Stimulated activated CD4-positive, alpha-beta T cell treated with anti-CD3 and anti-CD28 coated beads, Interleukin-1b, Interleukin-23, amount 100 ng/mL, for 4 hours (primary cell): Measurements from ENCODE around the gene SIGLEC6.

ENCODE experiments used
- DNase-seq, 2 donors: peaks; one replicate each; pipeline ENCODE4 v3.0.0-alpha.2; 2020; ENCODE audit warnings: low read depth in 2 of 2

The SIGLEC6 gene

DNA sequence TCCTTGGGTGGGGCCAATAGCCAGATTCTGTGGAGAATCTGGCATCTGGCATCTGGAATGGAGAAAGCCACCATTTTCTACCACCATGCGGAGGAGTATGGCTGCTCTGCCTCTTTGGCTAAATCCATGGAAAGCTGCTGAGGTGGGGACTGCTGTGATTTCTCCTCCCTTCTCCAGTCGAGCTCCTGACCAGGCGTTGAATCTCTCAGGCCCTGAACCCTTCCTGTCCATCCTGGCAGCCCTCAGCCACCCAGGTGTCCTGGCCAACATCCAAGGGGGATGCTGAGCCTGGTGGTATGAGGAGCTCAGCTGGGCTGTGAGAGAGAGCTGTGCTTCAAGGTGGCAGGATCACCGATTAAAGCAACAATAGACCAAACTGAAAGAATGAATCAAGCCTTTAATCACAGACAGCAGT, 17.4 kb upstream of the SIGLEC6 start:
- DNase-seq: no peak

- no peak for DNase-seq
Observed at GRCh38 chr19:51548213-51548651, 16.8 kb upstream of the SIGLEC6 start.

- DNase-seq: no peak
Observed at GRCh38 chr19:51547397-51548212, 16.1 kb upstream of the SIGLEC6 start.

GRCh38 chr19:51546650-51547396, 15.4 kb upstream of the SIGLEC6 start:
- no peak for DNase-seq

GRCh38 chr19:51546107-51546649, 14.7 kb upstream of the SIGLEC6 start:
- no peak for DNase-seq

GRCh38 chr19:51544038-51544437, 12.6 kb upstream of the SIGLEC6 start:
- DNase-seq: no peak

DNA sequence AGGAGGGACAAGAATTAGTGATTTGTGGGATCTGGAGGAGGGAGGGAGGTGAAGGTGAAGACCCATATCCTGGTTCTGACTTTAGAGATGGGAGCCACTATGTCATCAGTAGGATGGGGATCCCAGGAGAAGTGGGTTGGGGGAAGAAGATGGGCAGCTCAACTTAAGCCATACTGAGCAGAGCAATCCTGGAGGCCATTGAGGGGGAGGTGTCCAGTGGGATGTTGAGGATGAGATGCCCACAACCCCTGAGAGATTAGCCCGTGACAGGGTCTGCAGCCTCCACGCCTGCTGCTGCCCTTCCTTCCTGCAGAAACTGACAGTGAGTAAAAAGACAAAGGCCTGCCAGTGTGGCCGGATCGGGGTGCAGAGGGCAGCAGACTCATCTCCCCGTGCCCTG, 11.2 kb upstream of the SIGLEC6 start:
- no peak for DNase-seq

- DNase-seq: no peak
Observed at GRCh38 chr19:51541458-51542357, 10.2 kb upstream of the SIGLEC6 start.

DNA sequence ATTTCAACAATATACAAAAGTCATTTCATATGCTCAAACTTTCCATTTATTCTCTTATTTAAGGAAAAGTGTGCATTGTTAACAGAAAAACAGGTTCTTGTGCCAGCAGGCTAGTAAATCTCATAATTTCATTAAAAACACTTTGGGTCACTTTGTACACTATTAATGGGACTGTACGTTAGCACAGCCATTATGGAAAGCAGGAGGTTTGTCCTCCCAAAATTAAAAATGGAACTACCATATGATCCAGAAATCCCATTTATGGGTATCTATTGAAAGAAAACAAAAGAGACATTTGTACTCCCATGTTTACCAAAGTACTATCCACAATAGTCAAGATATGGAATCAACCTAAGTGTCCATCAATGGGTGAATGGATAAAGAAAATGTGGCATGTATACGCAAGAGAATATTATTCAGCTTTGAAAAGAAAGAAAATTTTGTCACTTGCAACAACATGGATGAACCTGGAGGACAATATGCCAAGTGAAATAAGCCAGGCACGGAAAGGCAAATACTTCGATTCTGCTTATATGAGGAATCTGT, 8.4 kb upstream of the SIGLEC6 start:
- no peak for DNase-seq

DNA sequence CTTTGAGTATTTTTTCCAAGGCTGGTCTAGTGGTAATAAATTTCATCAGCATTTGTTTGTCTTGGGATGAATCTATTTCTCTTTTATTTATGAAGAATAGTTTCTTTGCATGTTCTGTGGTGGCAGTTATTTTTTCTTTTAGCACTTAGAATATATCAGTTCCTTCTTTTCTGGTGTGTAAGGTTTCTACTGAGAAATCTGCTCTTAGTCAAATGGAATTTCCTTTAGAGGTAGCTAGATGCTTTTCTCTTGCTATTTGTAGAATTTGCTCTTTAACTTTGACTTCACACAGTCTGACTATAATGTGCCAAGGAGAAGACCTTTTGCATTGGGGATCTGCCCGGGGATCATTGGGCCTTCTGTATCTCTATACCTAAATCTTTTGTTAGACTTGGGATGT, 4.1 kb upstream of the SIGLEC6 start:
- no peak for DNase-seq

- no peak for DNase-seq
Observed at GRCh38 chr19:51530616-51531015, 854 bp downstream of the SIGLEC6 start.

DNA sequence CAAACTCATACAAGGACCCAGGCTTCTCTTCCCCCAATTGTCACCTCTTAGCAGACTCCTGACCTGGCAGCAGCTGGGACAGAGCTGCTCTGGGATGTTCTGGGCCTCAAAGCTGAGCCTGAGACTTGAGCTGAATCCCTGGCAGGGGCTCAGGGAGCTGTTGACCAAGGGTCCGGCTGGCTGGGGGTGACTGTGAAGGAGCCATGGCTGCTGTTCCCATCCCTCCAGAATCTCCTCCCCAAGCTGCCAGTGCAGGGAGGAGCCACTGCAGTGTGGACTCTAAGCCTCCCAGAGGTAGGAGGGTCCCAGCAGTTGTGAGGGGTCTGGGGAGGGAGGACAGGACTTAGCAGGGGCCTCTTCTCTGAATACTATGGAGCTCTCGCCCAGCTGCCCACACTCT, 2.2 kb downstream of the SIGLEC6 start:
- DNase-seq: no peak

DNA sequence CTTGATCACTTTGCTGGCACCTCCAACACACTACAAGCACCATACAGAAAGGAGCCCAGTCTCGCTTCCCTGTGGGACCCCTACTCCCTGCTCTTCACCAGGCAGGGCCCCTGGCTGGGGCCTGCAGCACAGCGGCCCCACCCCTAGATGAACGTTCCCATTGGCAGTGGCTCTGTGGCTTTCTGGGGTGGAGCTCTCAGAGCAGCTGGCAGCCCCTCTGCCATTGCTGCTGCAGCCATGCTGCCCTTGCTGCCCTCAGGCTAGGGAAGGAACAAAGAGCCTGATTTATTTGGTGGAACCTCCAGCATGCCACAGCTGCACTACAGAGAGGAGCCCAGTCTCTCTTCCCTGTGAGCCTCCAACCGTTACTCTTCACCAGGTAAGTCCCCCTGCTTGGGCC, 5.8 kb downstream of the SIGLEC6 start:
- DNase-seq: no peak

DNA sequence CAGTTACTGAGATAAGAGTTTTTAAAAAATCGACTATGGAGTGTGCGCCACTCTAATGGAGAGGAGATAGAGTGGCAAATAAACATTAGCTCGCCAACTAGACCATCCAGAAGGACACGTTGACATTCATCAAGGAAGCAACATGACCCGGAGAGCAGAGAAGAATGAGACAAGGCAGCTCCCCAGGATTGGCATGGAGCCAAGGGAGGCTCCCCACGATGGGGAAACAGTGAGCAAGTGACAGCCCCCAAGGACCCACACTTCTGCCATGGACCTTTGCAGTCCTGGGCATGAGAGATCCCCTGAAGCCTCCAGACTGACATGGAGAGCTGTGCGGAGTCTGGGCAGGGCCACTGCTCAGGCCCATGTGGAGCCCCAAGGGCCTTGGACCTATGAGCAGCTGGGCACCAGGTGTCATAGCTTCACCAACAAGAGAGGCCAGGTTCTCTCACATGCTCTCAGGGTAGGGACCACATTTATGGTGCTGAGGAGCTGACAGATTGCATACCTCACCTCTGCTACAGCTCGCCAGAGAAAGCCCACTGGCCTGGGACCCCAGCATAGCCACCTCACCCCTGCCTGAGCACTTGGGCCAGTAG, 6.7 kb downstream of the SIGLEC6 start:
- no peak for DNase-seq

DNA sequence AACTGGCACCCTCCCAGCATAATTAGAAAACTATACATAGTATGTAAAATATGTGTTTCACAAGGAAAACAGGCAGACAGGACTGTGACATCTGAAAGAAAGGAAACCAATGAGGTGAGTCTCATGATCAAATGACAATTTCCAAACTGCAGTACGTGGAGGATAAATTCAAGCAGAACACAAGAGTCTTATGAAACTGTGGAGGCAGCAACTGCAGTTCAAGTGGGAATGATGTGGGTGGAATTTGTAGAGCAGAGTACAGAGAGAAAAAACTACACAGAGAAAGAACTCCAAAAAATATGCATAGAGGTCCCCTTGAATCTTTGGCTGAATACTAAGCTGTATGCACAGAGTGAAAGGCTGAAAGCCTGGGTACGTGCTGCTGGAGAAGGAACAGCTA, 9.7 kb downstream of the SIGLEC6 start:
- no peak for DNase-seq

DNA sequence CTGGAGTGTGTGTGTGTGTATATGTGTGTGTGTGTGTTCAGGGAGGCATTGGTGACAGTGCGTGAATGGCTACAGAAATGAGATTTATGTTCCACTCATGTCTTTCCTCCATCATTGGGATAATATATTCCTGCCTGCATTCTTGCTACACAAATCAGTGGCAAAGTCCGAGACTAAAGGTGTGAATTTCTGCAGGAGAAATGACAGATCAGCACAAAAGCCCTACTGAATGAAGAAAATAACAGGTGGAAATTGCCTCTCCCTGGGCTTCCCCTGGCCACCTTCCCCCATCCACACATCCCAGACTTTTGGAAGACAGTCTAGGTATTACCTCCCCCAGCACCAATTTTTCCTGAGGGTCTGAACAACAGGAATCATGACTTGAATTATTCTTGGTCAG, 10.1 kb downstream of the SIGLEC6 start:
- DNase-seq: no peak

GRCh38 chr19:51520728-51521127, 10.7 kb downstream of the SIGLEC6 start:
- no peak for DNase-seq

DNA sequence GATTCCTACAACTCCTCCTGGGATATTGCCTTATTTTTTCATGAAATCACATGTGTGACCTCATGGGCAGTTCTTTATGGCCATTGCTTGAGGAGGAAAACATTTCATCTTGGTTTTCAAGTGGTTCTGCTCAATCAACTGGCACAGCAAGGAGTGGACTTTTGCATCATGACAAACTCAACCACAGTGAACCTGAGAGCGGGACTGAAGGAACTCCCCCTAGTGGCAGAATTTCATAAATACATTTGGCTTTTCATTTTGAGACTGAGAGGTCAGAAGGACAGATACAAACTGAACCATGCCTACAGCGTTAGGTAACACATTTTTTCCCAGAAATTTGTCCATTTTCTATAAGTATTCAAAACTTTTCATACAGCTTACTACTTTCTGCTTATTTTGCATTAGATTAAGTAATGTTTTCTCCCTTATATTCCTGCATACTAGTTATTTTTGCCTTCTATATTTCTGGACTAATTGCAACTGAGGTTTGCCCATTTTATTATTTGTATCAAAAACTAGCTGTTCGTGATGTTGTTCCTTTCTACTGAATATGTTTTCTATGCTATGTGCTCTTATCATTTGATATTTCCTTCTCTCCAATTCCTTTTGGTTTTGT, 16.5 kb downstream of the SIGLEC6 start:
- DNase-seq: peak in 1 of 2 donors; percentile 25

GRCh38 chr19:51513968-51514367, 17.5 kb downstream of the SIGLEC6 start:
- no peak for DNase-seq

- DNase-seq: no peak
Observed at GRCh38 chr19:51511353-51511752, 20.1 kb downstream of the SIGLEC6 start.
